Caco-2 (cell line): Measurements from ENCODE around the gene IL6ST. TPM values are rescaled to one million over a fixed set of nuclear protein-coding genes. Genes with fewer than 3 reads are reported as not detected.
"Not testable (repeated sequence)": the region's sequence is repeated elsewhere in the genome, so short reads cannot be mapped to it uniquely, and the experiment has no call there.

ENCODE experiments used
- Bru-seq: library from RNA; stranded (reverse); fragments of 400-500 nt; gene quantifications from one replicate; lab custom pipeline; 2021; lab: Mats Ljungman, UMichigan
- BruChase-seq, 2 experiments: library from RNA; stranded (reverse); fragments of 400-500 nt; gene quantifications; one replicate each; lab custom pipeline; 2021; lab: Mats Ljungman, UMichigan
- BruUV-seq: library from RNA; stranded (reverse); fragments of 400-500 nt; replicated peaks from 2 replicates; lab custom pipeline; 2021; lab: Mats Ljungman, UMichigan
- CTCF ChIA-PET: fragments of 300-600 bp; sonication (Branson Sonifier 250); formaldehyde crosslinking; loops from one replicate; lab custom pipeline; 2022; ENCODE audit warnings: antibody characterized with exemption; lab: Charles Lee
- POLR2A ChIA-PET: fragments of 300-600 bp; sonication (Branson Sonifier 250); formaldehyde crosslinking; loops from one replicate; lab custom pipeline; 2022; ENCODE audit warnings: antibody characterized with exemption; lab: Charles Lee
- DNase-seq, 2 experiments: peaks; one replicate each; pipeline versions ENCODE4 v3.0.0 to v3.0.0-alpha.2; 2020 to 2022
- H3K27me3 ChIP-seq: replicated peaks from 2 replicates; pipeline ENCODE4 v1.6.0; 2011; ENCODE audit warnings: low read length; ENCODE audit not compliant: control insufficient read depth, insufficient read depth
- H3K36me3 ChIP-seq: 2 replicates; pipeline ENCODE4 v1.5.1; 2011; ENCODE audit warnings: low read length; ENCODE audit not compliant: control insufficient read depth, insufficient read depth
- H3K4me1 ChIP-seq: fragments of 250-450 bp; sonication (Bioruptor Pico); 2 replicates; pipeline ENCODE4 v1.5.1; 2020; ENCODE audit warnings: mild to moderate bottlenecking
- H3K4me3 ChIP-seq: 2 replicates; pipeline ENCODE4 v1.5.1; 2011; ENCODE audit warnings: low read depth, mild to moderate bottlenecking, control low read depth, low read length
- H3K9me3 ChIP-seq: fragments of 250-450 bp; sonication (Bioruptor Pico); 2 replicates; pipeline ENCODE4 v1.5.1; 2020; ENCODE audit warnings: mild to moderate bottlenecking, moderate library complexity
- H3K27ac Mint-ChIP-seq: one replicate; pipeline ENCODE4 v1.8.0; 2022; ENCODE audit warnings: mixed read lengths; ENCODE audit not compliant: unreplicated experiment
- H3K27me3 Mint-ChIP-seq: one replicate; pipeline ENCODE4 v1.8.0; 2022; ENCODE audit warnings: mixed read lengths; ENCODE audit not compliant: insufficient read depth, unreplicated experiment
- H3K36me3 Mint-ChIP-seq: one replicate; pipeline ENCODE4 v1.8.0; 2022; ENCODE audit warnings: mild to moderate bottlenecking, mixed read lengths; ENCODE audit not compliant: insufficient read depth, unreplicated experiment
- H3K4me1 Mint-ChIP-seq: one replicate; pipeline ENCODE4 v1.8.0; 2022; ENCODE audit warnings: low read depth, mixed read lengths; ENCODE audit not compliant: unreplicated experiment
- H3K4me3 Mint-ChIP-seq: one replicate; pipeline ENCODE4 v1.8.0; 2022; ENCODE audit warnings: mild to moderate bottlenecking, moderate library complexity, mixed read lengths; ENCODE audit not compliant: unreplicated experiment
- H3K9me3 Mint-ChIP-seq: one replicate; pipeline ENCODE4 v1.8.0; 2022; ENCODE audit warnings: mixed read lengths; ENCODE audit not compliant: unreplicated experiment
- CTCF ChIP-seq, 2 experiments: fragments of 200-600 bp in 1 of 2; IDR thresholded peaks; 1 replicate in 1 of 2; 2 replicates in 1 of 2; pipeline versions ENCODE4 v1.5.1 to v1.8.0; 2011 to 2022; ENCODE audit warnings: antibody characterized with exemption in 1 of 2, control low read depth in 1 of 2, inconsistent platforms in 1 of 2, low read depth in 1 of 2, low read length in 1 of 2, mild to moderate bottlenecking in 1 of 2, moderate library complexity in 1 of 2; ENCODE audit not compliant: insufficient read depth in 1 of 2, severe bottlenecking in 1 of 2, unreplicated experiment in 1 of 2
- intact Hi-C: fragments of 100-400 bp; cut with micrococcal nuclease; formaldehyde crosslinking; loops from one replicate; pipeline ENCODE4 v1.10.0; 2022; ENCODE audit not compliant: unreplicated experiment
- long read RNA-seq: library from polyadenylated mRNA; stranded (forward); transcript quantifications from one replicate; pipeline ENCODE4 v2.0.0, GENCODE V29; 2022
- total RNA-seq: library from RNA; stranded (reverse); gene quantifications from 2 replicates; pipeline ENCODE4 v1.2.3, GENCODE V29; 2022

The IL6ST gene
- total RNA-seq: 265 and 278 TPM in 2 replicates
- Bru-seq, nascent RNA: percentile 99 among the genes with signal in this experiment
- BruChase-seq, experiment 1, labeled RNA remaining after a 2-hour chase: percentile 98 among the genes with signal in this experiment
- percentile 99 among the genes with signal in this experiment for BruChase-seq, experiment 2, labeled RNA remaining after a 6-hour chase
- long read RNA-seq, full-length matches to known transcripts: 32 of 75 reads
- long read RNA-seq, partial matches to known transcripts: 10 of 75 reads
- long read RNA-seq, other reads (novel, unspliced or antisense): 33 of 75 reads

- ChIA-PET CTCF (interaction anchor here (0.6 kb wide), 1 partner anchor 17 kb away, joined by 5 read pairs; no protein-coding TSS in a partner anchor), POLR2A (interaction anchor here (0.6 to 1.7 kb wide), 6 partner anchors 9 to 150 kb away, joined by 3 to 7 read pairs (median 5); no protein-coding TSS in a partner anchor)
- no TSS peak for BruUV-seq
- H3K27me3 ChIP-seq: no peaks in the 10 kb centered on the region
- H3K4me3 Mint-ChIP-seq: peak within 1 kb of the TSS; percentile 86
- TF ChIP-seq CTCF (IDR thresholded peaks at IDR 0.05; ENCODE audit: insufficient read depth in 1 of 2, low read depth in 1 of 2, low read length in 1 of 2, severe bottlenecking in 1 of 2, unreplicated experiment in 1 of 2): no peak
- peaks cover 57% of the 10 kb centered on the region for H3K4me1 ChIP-seq
- peaks cover 6% of the 10 kb centered on the region for H3K9me3 Mint-ChIP-seq
- H3K9me3 ChIP-seq: no peaks in the 10 kb centered on the region
- no peaks in the 10 kb centered on the region for H3K27me3 Mint-ChIP-seq
- intact Hi-C loops: loop anchor here (2.0 to 5.0 kb wide), 2 partner anchors 78 to 150 kb away; no protein-coding TSS in a partner anchor
- DNase-seq: peak in 1 of 2 experiments; percentile 81
- H3K4me3 ChIP-seq: peak within 1 kb of the TSS; percentile 97
- H3K4me1 Mint-ChIP-seq: peaks cover 50% of the 10 kb centered on the region
- H3K27ac Mint-ChIP-seq: peak within 1 kb of the TSS; percentile 85
- H3K36me3 ChIP-seq: no peaks in the 10 kb centered on the region
- peaks cover 45% of the 10 kb centered on the region for H3K36me3 Mint-ChIP-seq
These were observed at the start of gene IL6ST for GRCh38 chr5:55994495-55994997. TSS of gene IL6ST (minus strand) at chr5:55994963. CDS start at chr5:55976278, 18,685 bp downstream.

GRCh38 chr5:56039985-56040384 is 45.2 kb upstream of the IL6ST start:
- ChIA-PET CTCF (no interaction called here), POLR2A (no interaction called here)
- no peaks in the 10 kb centered on the region for H3K27me3 Mint-ChIP-seq
- intact Hi-C loops: no loop called here
- H3K27me3 ChIP-seq: no peaks in the 10 kb centered on the region
- peaks cover 6% of the 10 kb centered on the region for H3K36me3 Mint-ChIP-seq
- H3K4me1 ChIP-seq: peaks cover 29% of the 10 kb centered on the region
- TF ChIP-seq CTCF (IDR thresholded peaks at IDR 0.05; ENCODE audit: insufficient read depth in 1 of 2, low read depth in 1 of 2, low read length in 1 of 2, severe bottlenecking in 1 of 2, unreplicated experiment in 1 of 2): no peak
- H3K4me3 Mint-ChIP-seq: no peak overlapping the region
- H3K27ac Mint-ChIP-seq: peak overlapping the region; percentile 60
- no peaks in the 10 kb centered on the region; the same call in 1 of the 2 replicates for H3K9me3 ChIP-seq
- peaks cover 10% of the 10 kb centered on the region for H3K9me3 Mint-ChIP-seq
- no peak overlapping the region for H3K4me3 ChIP-seq
- no peak for DNase-seq
- no TSS peak for BruUV-seq
- H3K4me1 Mint-ChIP-seq: peaks cover 28% of the 10 kb centered on the region
- no peaks in the 10 kb centered on the region for H3K36me3 ChIP-seq

- BruUV-seq, H3K27ac Mint-ChIP-seq, H3K27me3 Mint-ChIP-seq, intact Hi-C loops, H3K9me3 ChIP-seq, CTCF ChIA-PET, H3K27me3 ChIP-seq, POLR2A ChIA-PET, H3K36me3 ChIP-seq, H3K4me3 Mint-ChIP-seq, DNase-seq, H3K4me3 ChIP-seq, H3K9me3 Mint-ChIP-seq, H3K36me3 Mint-ChIP-seq: not testable (repeated sequence)
- peaks cover 22% of the 10 kb centered on the region for H3K4me1 Mint-ChIP-seq
- H3K4me1 ChIP-seq: peaks cover 18% of the 10 kb centered on the region
These were observed 43.4 kb upstream of the IL6ST start for GRCh38 chr5:56038206-56038605.
